PC-9 (cell line): ENCODE measurements around the gene EHMT1.

Experiments
- EZH2 ChIP-seq: fragments of 200-600 bp; sonication (generic); IDR thresholded peaks from 2 replicates; pipeline ENCODE4 v1.8.0; 2017; ENCODE audit warnings: antibody characterized with exemption, low read depth
- TF ChIP-seq, protein P1 (sequence below): fragments of 200-600 bp; sonication (generic); conservative IDR thresholded peaks from 2 replicates; pipeline ENCODE4 v1.6.1; 2017; ENCODE audit warnings: mixed run types, antibody characterized with exemption, mild to moderate bottlenecking, moderate library complexity

DNA sequence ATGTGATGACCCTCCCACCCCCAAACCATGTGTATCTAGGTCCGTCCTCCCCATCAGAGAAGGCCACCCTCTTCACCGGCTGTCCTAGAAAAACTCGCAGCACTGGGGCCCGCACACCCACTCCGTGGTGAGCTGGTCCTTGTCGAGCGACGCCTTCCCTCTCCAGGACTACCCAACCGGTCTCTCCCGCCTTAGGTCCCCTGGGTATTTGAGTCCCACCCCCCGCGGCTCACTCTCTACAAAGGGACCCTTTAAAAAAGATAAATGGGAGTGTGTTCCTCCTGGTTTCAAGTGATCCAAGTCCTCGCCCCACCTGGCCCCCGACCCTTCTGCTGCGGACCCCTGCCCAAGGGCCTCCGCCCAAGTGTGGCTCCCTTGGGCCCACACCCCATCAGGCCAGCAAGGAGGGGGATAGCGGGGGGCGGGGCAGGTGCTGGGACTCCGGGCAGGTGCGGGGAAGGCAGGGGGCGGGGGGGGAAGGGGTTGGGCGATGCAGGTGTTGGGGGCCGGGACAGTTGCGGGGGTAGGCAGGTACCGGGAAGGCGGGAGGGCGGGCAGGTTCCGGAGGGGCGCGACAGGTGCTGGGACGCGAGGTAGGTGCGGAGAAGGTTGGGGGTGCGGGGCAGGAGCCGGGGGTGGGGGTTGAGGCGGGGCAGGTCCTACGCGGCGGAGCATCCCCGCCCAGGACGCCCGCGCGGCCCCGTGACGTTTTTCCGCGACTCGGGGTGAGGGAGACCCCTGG, 14.3 kb upstream of the EHMT1 start:
- TF ChIP-seq, protein P1, sequence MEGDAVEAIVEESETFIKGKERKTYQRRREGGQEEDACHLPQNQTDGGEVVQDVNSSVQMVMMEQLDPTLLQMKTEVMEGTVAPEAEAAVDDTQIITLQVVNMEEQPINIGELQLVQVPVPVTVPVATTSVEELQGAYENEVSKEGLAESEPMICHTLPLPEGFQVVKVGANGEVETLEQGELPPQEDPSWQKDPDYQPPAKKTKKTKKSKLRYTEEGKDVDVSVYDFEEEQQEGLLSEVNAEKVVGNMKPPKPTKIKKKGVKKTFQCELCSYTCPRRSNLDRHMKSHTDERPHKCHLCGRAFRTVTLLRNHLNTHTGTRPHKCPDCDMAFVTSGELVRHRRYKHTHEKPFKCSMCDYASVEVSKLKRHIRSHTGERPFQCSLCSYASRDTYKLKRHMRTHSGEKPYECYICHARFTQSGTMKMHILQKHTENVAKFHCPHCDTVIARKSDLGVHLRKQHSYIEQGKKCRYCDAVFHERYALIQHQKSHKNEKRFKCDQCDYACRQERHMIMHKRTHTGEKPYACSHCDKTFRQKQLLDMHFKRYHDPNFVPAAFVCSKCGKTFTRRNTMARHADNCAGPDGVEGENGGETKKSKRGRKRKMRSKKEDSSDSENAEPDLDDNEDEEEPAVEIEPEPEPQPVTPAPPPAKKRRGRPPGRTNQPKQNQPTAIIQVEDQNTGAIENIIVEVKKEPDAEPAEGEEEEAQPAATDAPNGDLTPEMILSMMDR: no peak
- TF ChIP-seq EZH2: no peak
